Ramos (cell line): ENCODE data around the gene PDIK1L.

Experiments used
- in situ Hi-C: fragments of 300-500 bp; cut with MboI; formaldehyde crosslinking; loops from one replicate; pipeline ENCODE4 v1.14.3; 2022; ENCODE audit warnings: low sequenced_read_pairs; ENCODE audit not compliant: unreplicated experiment

Gene PDIK1L

DNA sequence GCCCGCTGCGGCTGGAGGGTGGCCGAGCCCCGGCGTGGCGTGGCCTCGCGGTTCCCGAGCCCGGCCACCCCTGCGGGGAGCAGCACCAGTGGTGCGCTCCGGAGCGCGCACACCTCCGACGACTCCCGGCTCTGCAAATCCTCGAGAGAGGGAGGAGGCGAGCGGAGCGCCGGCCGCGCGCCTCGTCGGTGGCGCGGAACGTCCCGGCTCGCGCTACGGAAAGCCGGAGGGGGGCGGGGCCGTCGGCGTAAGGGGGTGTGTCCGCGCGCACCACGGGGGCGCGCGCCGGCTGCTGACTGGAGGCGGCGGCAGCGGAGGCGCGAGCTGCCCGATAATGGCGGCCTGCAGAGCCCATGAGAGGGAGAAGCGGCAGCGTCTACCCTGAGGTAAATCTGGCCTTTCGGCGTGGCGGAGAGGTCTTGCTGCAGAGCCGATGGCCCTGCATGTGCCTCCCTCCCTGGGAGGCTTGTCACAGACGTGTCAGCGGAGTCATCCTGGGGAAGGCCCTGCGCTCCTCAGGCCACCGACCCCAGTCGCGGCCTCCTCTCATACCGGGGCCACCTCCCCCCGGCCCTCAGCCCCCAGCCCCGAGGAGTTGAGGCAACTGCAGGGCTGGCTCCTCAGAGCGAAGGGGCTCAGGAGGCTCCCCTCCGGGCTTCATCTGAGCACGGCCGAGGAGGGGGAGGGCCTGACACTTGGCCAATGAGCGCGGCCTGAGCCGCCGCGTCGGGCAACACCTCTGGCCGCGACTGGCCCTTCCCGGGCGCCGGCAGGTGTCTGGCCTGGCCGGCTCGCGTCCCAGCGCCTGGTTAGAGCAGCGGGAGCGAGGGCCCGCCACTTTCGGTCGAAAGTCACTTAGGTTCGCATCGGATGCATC, at the start of gene PDIK1L:
TSS of gene PDIK1L (plus strand) at position 295 of the 877 bp plus-strand sequence. CDS start 2,485 bp downstream, outside the sequence.
- in situ Hi-C loops, result no loop called here

DNA sequence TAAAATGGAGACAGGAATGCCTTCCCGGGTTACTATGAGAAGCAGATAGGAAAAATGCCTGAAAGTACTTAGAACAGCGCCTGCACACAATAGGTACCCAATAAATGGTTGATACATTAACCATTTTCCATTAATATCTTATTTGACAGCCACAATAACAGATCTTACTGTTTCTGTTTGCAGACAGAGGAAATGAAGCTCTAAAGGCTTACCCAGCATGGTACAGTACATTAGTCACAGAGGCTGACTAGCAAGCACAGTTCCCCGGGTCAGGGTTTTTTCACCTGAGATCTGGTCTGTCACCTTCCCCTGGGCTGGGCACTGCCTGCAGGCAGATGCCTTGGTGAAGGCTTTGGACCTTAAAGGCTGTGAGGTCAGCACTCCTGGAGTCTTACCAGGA, 47.1 kb upstream of the PDIK1L start:
- in situ Hi-C loops, result no loop called here

DNA sequence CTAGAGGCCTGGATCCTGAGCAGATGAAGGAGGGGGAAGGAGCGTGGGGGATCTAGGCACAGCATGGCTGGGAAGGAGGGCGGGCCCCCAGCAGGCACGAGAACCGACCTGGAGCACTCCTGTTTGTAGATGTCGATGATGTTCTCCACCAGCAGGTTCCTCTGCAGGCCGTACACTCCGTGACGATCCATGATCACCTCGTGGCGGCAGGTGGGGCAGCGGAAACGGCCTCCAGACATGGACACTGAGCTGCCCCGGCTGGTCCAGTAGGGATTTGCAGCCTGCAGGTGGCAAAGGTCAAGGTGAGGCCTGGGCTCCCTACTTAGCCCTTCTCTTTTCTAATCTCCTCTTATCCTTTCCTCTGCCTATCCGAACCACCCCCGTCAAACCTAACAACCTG, 45.5 kb upstream of the PDIK1L start:
- in situ Hi-C loops, result no loop called here

DNA sequence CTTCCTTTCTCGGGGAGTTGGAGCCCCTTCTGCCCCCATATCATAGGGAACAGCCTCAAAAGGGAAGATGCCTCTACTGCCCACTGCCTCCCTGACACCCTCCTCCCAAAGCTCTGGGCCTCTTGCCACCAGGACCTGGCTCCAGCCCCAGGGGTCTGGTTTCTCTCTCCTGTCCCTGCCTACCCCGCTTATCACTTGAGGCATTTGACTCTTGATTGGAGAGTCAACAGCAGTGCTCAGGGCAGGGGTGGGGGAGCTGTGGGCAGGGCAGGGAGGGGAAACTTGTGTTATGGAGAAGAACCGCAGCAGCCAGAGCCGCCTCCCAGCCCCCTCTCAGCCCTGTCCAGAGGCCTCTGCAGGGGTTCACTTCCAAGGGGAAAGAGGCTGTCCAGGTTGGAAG, 44.8 kb upstream of the PDIK1L start:
- in situ Hi-C loops, result no loop called here

DNA sequence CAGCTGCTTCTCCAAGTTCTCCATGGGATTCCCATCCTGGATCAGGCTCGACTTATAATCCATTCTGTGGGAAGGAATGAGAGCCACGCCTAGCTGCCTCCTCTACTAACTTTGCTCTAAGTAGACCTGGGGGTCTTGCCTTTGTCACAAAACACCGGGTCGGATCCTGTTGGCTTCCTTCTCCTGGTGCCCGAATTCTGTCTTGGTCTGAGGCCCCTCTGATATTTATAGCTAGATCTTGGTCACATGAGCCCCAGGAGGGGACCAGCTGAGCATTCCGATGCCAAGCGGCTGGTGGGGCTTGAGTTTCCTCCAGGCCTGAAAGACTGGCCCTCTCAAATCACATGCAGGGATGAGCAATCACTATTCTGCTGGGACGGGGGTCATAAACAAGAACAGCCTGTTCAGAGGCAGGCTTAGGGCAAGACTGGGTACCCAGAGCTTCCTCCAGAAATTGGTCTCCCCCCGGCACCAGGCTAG, 44.2 kb upstream of the PDIK1L start, which contains the start of gene TRIM63:
TSS of gene TRIM63 (minus strand) at position 199 of the 480 bp plus-strand sequence. CDS start at position 63, 136 bp downstream.
- in situ Hi-C loops, result no loop called here

DNA sequence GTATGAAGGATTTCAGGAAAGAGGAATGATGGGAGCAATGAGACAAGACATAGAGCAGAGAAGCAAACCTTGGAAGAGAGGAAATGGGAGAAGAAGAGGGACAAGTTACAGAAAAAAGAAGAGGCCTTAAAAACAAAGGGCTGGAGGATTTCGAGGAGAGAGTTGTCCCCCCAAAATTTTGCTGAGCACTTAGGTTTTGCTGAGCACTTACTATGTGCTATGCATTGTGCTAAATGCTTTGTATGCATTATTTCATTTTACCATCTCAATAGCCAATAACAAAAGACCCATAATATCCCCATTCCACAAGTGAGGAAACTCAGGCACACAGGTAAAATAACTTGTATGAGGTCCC, 41.7 kb upstream of the PDIK1L start:
- in situ Hi-C loops, result no loop called here

DNA sequence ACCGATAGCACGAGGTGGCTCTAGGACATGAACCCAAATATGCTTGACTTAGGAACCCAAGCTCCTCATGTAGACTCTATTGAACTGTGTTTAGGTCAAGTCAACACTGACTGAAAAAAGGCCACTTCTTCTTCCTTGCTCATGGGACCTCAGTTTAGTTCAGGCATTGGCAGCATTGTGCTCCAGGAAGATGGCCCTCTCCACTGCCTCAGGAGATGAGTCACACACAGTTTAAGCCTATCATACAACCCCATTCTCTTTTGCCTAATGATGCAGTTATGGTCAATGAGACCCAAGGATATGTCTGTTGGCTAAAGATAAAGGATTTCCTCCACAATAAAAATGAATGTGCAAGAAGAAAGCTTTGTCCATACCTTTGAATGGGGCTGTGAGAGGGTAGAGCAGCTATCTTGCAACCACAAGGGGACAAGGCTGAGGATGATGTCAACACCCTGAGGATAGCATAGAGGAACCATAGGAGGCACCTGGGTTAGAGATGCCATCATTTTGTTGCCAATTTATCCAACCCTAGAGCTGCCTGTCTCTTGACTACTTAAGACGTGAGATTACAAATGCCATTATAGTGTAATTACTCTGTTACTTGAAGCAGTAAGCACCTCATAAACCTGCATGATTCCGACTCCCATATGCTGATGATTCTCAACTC, 41.2 kb upstream of the PDIK1L start:
- in situ Hi-C loops, result no loop called here

DNA sequence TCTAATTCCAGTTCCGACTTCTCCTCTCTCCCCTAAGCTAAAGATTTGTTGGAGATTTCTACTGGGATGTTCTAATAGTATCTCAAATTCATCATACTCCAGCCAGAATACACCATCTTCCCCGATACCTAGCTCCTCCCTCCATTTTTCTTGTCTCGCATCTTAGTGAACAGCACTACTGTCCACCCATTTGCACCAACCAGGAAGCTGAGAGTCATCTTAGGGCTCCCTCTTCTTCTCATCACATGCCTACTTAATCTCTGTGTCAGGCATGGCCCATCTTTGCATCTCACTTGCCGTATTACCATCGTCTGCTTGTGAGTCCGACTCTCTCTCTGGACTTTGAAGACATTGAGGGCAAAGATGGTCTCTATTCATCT, 40.7 kb upstream of the PDIK1L start:
- in situ Hi-C loops, result no loop called here

DNA sequence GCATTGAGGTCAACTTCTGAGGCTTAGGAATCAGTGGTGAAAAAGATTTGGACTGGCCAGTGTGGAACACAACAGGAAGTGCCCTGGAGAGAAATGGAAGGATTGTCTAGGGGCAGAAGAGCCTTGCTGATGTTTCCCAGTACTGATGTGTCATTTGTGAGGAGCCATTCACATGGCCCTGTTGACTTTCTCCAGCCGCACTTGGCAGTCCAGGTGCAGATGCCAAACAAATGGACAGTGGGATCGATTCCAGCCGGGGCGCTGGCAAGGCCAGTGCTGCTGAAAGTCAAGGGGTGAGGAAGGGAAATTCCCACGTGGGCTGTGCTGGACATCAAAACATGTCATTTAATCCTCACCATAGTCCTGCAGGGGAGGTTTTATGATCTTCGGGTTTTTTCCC, 39.3 kb upstream of the PDIK1L start:
- in situ Hi-C loops, result no loop called here

DNA sequence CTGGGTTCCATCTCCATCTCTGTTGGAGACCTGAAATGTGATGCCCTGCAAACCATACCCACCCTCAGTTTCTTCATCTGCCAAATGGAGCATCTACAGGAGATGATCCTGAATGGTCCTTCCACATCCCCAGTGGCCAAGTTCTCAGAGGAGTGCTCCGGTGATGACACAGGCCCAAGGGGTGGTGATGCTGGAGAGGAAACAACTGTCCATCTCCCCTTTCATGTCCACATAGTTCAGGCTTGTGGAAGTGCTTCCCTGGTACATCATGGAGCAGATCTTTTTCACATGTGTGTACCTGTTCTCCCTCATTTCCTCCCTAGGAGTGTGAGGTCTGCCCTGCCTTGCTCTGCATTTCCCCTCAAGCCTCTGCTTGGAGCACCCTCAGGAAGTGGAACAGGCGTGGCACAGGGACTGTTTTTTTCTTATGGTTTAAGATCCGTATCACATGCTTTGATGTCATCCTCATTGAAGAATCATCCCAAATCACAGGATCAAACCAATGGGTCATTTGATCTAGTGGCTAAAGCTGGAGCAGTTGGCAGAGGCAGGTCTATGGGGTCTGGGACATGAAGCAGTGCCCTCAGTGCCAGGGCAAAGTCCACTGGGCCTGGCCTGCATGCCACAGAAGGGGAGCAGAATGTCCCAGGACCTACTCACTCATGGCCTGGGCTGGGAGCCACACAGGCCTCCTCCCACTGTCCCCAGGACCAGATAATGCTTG, 36.0 kb upstream of the PDIK1L start:
- in situ Hi-C loops, result no loop called here

DNA sequence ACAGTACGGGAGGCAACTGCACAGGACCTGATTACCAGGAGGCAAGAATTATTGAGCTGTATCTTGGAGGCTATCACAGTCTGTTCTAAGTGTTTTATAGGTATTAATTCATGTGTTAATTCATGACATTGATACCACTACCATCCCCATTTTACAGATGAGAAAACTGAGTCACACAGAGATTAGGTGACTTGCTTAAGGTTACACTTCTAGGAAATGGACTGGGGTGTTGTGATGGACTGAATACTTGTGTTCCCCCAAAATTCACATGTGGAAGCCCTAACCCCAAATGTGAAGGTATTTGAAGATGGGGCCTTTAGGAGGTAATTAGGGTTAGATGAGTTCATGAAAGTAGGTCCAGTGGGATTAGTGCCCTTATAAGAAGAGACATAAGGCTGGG, 34.1 kb upstream of the PDIK1L start:
- in situ Hi-C loops, result no loop called here

DNA sequence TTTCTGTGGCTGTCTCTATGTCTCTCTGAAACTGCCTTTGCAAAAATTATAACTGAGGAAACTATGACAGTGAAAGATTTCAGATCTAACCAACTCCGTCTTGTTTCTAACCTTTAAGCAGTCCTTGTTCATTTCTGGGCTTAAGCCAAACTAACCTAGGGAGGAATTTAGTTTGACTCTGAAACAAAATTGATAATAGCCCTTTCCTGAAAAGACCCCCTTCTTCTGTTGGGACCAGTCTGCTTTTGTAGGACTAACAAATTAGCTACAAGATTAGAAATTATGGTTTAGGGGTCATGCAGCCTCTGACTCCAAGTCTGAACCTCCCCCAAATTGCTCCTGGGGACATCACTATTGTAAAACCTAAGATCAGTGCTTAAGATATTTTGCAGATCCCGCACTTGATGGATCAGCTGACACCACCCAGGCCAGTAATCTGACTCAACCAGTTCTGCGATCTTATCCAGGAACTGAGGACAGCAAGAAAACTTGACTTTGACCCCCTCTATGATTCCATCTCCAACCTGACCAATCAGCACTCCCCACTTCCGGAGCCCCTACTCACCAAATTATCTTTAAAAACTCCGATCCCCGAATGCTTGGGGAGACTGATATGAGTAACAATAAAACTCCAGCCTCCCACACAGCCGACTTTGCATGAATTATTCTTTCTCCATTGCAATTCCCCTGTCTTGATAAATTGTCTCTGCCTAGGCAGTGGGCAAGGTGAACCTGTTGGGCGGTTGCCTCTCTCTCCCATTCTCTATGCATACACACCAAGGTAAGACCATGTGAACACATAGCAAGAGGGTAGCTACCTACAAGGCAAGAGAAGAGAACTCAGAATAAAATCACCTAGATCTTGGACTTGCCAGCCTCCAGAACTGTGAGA, 33.1 kb upstream of the PDIK1L start:
- in situ Hi-C loops, result no loop called here

DNA sequence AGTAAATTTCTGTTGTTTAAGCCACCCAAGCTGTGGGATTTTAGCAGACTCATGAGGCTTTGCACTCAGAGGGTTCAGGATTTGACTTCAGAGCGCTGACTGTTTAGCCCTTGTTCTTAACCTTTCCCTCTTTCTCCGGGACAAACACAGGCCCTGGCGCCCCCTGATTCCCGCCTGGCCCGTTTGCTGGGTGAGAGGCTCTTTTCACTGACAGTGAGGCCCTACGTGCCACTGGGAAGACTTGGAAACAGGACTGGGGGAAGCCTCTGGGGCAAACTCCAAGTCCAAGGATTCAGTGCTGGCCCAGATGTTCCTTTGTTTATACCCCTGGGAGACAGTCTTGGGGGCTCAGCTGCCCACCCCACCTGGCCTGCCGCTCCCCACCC, 32.5 kb upstream of the PDIK1L start:
- in situ Hi-C loops, result no loop called here

DNA sequence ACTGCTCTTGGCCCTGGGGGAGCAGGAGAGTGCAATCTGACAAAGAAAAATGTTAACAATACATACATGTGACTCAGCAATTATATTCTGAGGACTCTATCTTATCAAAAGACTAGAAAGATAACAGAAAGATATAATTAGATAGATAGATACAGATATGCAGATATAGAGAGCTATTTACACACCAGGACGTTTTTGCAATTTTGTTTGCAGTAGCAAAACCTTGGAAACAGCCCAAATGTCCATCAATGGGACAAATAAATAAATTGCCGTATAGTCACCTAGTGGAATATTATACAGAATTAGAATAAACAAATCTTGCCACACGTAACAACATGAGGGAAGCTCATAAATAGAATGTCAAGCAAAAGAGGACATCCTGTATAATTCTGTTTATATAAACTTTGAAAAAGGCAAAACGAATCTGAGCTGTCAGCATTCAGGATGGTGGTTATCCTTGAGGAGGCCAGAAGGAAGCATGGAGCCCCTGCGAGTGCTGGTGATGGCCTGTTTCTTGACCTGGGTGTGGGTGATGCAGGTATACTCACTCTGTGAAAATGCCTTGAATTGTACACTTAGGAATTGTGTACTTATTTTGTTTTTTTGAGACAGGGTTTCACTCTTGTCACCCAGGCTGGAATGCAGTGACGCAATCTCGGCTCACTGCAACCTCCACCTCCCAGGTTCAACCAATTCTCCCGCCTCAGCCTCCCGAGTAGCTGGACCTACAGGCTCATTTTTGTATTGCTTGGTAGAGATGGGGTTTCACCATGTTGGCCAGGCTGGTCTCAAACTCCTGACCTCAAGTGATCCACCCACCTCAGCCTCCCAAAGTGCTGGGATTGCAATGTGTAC, 31.4 kb upstream of the PDIK1L start:
- in situ Hi-C loops, result no loop called here

DNA sequence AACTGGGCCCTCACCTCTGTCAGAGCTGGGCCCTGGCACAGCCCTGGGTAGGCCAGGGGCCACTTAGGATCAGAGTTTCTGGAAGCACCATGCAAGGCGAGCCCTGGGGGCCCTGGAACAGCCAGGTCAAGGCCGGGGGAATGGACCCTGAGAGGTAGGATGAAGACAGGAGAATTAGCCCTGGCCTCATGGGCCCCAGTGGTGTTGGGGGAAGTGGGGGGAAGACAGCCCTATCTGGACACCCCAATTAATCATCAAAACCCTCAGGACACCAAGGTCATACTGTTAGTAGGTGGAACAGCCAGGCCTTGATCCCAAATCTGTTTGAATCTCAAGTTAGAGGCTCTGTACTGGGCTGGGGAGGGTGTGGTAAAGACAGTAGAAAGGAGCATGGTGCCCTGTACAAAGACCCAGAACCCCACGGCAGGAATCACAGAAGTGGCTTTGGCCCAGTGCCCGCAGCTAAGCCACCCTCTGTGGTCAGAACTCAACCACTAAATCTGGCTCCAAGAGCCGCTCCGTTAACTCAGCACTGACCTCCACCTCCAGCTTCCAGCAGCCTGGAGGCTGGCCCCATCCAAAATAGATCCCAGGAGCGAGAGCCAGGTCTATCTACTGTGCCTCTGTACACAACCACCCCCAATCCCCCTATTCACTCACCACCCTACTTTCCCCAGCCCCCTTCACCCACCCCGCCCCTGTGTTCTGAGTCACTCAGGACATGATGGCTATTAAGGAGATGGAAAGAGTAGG, 30.2 kb upstream of the PDIK1L start:
- in situ Hi-C loops, result no loop called here

DNA sequence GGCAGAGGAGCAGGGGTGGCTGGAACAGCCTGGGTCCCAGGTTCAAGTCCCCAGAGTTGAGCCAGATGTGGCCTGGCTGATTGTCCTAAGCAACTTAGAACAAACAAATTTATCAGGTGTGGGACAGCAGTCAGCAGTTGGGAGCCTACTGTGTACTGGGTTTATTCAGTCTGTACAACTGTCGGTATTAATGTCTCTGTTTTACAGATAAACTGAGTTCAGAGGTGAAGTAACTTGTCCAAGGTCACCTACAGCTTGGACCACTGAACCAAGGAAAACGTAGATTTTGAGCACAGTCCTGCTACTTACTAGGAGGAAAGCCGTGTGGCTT, 29.6 kb upstream of the PDIK1L start:
- in situ Hi-C loops, result no loop called here

DNA sequence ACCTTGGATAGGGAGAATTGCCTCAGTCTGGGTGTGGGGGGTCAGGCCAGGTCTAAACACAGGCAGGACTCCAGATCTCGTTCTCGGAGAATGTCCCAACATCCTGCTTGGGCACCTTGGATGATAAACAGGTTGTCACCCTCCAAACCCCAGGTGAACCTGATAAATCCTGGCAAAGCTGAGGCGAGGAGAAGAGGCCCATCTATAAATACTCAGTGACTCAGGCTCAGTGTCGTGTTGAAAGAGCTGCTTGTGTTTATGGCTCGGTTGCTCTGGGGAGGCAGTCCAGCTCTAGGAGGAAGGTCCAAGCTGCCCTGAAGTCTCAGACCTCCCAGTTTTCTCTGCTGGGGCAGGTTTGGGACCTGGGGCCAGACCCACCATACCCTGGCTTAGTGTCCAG, 28.4 kb upstream of the PDIK1L start:
- in situ Hi-C loops, result no loop called here

DNA sequence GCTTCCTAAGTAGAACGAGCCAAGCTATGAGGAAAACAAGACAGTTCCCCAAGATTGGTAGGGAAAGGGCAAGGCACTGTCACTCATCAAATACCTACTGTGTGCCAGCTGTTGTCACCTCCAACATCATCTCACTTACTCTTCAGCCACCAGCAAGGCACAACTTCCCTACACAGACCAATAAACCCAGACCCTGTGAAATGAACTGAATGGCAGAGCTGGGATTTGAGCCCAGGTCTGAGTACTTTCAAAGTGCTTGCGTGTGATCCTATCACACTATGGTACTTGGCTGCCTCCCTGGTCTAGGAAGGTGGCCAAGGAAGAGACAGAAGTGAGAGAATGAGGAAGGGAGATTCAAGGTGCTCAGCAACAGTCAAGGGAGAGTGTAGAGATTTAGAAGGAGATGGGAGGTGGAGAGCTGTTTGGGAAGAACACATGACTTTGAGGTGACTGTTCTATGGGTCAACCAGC, 27.5 kb upstream of the PDIK1L start:
- in situ Hi-C loops, result no loop called here
